ENCODE data around the gene FLVCR1.
"Not testable (repeated sequence)": the region's sequence is repeated elsewhere in the genome, so short reads cannot be mapped to it uniquely, and the experiment has no call there.

FLVCR1 gene

DNA sequence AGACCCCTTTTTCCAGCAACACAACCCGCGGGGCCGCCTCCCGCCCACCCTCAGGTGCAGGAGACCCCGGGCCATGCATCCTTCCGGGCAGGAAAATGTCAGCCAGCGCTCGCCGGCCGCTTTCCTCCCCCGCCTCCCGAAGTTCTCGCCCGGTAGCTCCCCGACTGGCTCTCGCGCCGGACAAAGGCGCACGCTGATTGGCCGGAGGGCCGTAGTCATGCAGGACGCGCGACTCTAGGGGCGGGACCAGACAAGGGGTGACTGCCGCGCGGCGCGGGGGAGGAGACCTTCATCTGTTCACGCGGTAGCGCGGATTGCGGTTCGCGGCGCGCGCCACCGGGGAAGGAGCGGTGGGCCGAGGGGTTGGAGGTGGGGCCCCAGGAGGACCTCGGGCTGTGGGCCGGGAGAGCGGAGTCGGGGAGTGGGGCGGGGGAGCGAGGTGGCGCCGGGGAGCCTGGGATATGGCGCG lies at the start of gene FLVCR1:
FLVCR1 (plus strand) TSS at position 284 of the 469 bp plus-strand sequence; CDS start at position 462, 178 bp downstream.
- peak; percentile 78 to 88 (median 87) for DNase-seq

- no peak for DNase-seq
These were observed 43.3 kb upstream of the FLVCR1 start for GRCh38 chr1:212814537-212815334.

- DNase-seq = no peak
These were observed 41.4 kb upstream of the FLVCR1 start for GRCh38 chr1:212816567-212817278.

GRCh38 chr1:212819726-212820125 lies 38.3 kb upstream of the FLVCR1 start:
- no peak for DNase-seq

DNA sequence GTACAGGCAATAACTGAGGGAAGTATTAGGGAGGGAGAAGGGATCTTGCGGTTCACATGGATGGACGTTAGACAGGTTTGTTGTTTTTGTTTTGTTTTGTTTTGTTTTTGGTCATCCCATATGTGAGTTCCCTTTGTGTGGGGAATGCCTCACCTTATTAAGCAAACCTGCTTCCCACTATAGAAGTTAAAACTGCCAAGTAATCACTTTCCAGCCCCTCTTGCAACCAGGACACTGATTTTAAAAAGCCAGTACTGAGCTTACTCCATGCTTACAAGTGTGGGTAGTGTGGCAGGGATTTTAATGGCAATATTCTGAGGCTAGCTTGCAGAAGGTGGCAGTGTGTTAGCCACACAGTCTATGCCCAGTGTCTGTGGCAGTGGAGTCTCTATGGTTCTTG lies 37.1 kb upstream of the FLVCR1 start:
- DNase-seq = no peak

GRCh38 chr1:212822956-212823355 lies 35.1 kb upstream of the FLVCR1 start:
- DNase-seq = no peak

GRCh38 chr1:212824201-212824600 lies 33.9 kb upstream of the FLVCR1 start:
- no peak for DNase-seq

DNA sequence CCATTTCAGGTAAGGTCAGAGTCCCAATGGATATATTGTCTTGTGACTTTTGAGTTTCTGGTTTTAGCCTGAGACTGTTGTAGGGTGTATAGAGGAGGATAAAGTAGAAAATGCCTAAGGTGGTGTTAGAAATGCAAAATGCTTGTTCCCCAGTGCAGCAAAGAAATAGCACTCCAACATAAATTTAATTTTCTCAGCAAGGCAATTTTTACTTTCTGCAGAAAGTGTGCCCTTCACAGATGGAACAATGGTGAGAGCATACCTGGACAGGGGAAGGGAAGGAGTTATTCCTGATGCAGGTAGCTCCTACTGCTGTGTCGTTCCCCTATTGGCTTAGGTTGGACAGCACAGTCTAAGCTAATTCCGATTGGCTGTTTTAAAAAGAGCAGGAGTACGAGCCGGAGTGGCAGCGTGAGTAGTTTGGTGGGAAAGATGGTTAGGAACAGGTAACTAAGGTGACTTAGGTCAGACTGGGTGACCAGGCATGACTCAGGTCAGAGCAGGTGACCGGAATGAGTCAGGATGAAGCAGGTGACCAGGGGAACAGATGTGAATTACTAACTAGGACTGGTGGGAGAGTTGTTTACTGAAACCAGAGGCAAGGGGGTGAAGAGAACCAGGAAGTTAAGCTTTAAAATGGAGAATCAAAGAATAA lies 32.1 kb upstream of the FLVCR1 start:
- DNase-seq = no peak

GRCh38 chr1:212827171-212827776 lies 30.8 kb upstream of the FLVCR1 start:
- no peak for DNase-seq

GRCh38 chr1:212827831-212828278 lies 30.2 kb upstream of the FLVCR1 start:
- no peak for DNase-seq

GRCh38 chr1:212828395-212828794 lies 29.7 kb upstream of the FLVCR1 start:
- no peak for DNase-seq

- DNase-seq = not testable (repeated sequence)
These were observed 24.6 kb upstream of the FLVCR1 start for GRCh38 chr1:212833211-212834207.

- no peak for DNase-seq
These were observed 19.9 kb upstream of the FLVCR1 start for GRCh38 chr1:212838145-212838544.

DNA sequence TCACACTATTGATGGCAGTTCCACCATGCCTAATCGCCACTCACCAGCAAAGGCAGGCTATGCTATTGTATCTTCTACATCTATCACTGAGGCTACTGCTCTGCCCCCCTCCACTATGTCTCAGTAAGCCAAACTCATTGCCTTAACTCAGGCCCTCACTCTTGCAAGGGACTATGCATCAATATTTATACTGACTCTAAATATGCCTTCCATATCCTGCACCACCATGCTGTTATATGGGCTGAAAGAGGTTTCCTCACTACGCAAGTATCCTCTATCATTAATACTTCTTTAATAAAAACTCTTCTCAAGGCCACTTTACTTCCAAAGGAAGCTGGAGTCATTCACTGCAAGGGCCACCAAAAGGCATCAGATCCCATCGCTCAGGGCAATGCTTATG lies 13.6 kb upstream of the FLVCR1 start:
- not testable (repeated sequence) for DNase-seq

DNA sequence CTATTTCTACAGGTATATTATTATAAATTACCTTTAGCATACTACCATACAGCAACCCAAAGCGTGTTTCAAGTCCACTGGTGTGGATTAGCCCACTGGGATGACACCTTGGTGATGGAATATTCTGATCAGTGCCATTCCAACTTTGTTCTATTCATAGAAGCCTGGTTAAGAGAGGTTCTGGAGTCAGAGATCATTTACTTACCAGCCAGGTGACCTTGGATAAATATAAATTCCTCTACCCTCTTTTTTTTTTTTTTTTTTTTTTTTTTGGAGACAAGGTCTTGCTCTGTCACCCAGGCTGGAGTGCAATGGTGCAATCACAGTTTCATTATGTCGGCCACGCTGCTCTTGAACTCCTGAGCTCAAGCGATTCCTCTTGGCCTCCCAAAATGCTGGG lies 10.5 kb upstream of the FLVCR1 start, which contains the start of gene SPATA45:
SPATA45 (minus strand) TSS at position 101 of the 400 bp plus-strand sequence. CDS start 11,500 bp downstream, outside the sequence.
- DNase-seq = no peak

GRCh38 chr1:212852105-212852688 lies 5.9 kb upstream of the FLVCR1 start:
- no peak for DNase-seq

DNA sequence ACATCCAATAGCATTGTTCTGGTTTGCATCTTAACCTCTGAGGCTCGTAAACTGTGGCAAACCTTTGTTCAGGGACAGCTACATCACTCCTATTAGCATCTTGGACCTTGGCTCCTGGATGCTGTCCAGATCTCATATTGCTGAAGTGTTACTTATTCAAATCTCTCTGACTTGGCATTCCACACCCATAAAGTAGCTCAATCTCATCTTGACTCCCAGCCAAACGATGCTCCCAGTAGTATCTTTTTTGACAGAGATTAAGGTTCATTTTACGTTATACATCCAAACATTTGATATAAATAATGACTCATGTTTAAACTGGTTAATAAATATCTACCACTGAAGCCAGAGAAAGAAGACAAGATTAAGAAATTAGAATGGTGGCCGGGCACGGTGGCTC lies 4.4 kb upstream of the FLVCR1 start:
- DNase-seq = no peak

DNA sequence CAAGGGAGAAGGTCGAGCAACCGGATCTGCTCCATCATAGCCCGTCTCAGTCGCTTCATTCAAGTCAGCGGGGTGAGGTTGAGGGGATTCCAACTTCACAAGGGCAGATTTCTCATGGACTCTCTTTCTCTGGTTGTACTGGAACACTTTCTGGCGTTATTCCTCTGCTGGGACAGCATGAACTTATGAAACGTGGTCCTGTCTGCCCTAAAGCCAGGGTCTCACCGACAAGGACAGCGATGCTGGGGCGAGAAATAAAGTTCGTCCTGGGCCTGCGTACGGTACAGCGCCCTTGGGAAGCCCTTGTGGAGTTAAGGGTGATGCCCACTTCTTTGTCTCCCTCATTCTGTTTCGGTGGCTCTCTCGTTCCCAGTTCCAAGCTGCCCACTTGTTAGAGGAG lies 1.3 kb upstream of the FLVCR1 start:
- DNase-seq = no peak

- DNase-seq = peak in 1 of 4 experiments; percentile 9
These were observed 588 bp downstream of the FLVCR1 start for GRCh38 chr1:212858461-212859265.

All from activated CD4-positive, CD25-positive, alpha-beta regulatory T cell (primary cell).